Adipocyte (in vitro differentiated cells): ENCODE data around the gene MITF.

Experiments
- DNase-seq: peaks from one replicate; pipeline ENCODE4 v3.0.0-alpha.2; 2015; ENCODE audit warnings: low read depth
- H3K27me3 ChIP-seq: replicated peaks from 2 replicates; pipeline ENCODE4 v1.7.0; 2013; ENCODE audit warnings: mild to moderate bottlenecking, low read length, moderate library complexity; ENCODE audit not compliant: control insufficient read depth, insufficient read depth
- H3K36me3 ChIP-seq: 2 replicates; pipeline ENCODE4 v1.7.0; 2013; ENCODE audit warnings: low read length, mild to moderate bottlenecking, moderate library complexity; ENCODE audit not compliant: control insufficient read depth, insufficient read depth, severe bottlenecking
- H3K4me1 ChIP-seq: 2 replicates; pipeline ENCODE4 v1.7.0; 2013; ENCODE audit warnings: mild to moderate bottlenecking, low read length, moderate library complexity; ENCODE audit not compliant: control insufficient read depth, insufficient read depth
- H3K4me3 ChIP-seq: 2 replicates; pipeline ENCODE4 v1.7.0; 2013; ENCODE audit warnings: mild to moderate bottlenecking, low read length, moderate library complexity
- H3K9ac ChIP-seq: 2 replicates; pipeline ENCODE4 v1.7.0; 2013; ENCODE audit warnings: mild to moderate bottlenecking, low read length, moderate library complexity
- H3K9me3 ChIP-seq: 2 replicates; pipeline ENCODE4 v1.7.0; 2013; ENCODE audit warnings: mild to moderate bottlenecking, low read length, moderate library complexity; ENCODE audit not compliant: control insufficient read depth

Gene MITF

DNA sequence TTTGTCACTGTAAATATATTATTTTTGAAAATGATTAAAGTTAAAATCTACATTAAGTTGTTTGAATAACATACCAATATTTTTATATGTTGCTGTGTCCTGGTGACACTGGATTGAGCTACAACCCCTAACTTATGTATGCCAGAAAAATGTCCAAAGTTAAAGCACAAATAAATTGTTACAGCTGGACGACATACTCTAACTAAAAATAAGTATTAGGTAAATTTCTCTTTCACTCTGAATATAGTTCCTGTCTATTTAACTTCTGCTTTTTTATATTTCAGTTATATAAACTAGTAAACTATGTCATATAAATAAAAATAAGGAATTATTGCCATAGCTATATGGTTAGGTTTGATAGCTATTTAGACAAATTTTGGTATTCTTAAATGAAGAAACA lies 141.8 kb downstream of the MITF start:
- Histone ChIP-seq H3K9ac (no peak overlapping the region), H3K4me3 (no peak overlapping the region), H3K27me3 (no peaks in the 10 kb centered on the region), H3K36me3 (no peaks in the 10 kb centered on the region), H3K9me3 (no peaks in the 10 kb centered on the region), H3K4me1 (peaks cover 43% of the 10 kb centered on the region)
- DNase-seq: no peak

DNA sequence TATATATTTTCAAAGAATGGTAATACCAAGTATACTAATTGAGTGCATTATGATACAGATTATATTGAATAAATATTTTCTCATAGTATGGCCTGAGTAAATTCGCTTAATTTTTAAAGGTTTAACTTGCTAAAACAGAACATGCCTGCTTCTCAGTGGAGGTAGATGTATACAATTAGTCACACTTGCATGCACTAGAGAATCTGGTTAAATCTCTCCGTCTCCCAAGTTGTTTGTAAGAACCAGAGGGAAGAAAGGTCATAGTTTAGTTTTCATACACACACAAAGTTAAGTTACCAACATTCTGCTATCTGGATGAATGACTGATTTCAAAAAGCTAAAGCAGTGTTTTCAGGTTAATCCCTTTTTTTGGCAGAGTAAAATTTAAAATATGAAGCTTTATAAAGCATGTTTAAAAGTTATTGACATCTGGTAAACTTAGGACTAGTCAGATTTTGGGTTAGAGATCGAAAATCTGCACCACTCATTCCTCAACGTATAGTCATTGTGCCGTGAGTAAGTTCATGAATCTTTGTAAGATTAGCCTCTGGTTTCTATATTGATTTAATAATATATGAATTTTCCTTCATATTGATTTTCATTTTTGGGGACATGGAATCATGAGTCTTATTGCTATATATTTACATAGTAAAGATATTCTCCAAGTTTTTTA lies 142.6 kb downstream of the MITF start:
- DNase-seq: no peak
- Histone ChIP-seq H3K9ac (no peak overlapping the region), H3K4me3 (no peak overlapping the region), H3K4me1 (peaks cover 44% of the 10 kb centered on the region), H3K27me3 (no peaks in the 10 kb centered on the region), H3K36me3 (no peaks in the 10 kb centered on the region), H3K9me3 (no peaks in the 10 kb centered on the region)

DNA sequence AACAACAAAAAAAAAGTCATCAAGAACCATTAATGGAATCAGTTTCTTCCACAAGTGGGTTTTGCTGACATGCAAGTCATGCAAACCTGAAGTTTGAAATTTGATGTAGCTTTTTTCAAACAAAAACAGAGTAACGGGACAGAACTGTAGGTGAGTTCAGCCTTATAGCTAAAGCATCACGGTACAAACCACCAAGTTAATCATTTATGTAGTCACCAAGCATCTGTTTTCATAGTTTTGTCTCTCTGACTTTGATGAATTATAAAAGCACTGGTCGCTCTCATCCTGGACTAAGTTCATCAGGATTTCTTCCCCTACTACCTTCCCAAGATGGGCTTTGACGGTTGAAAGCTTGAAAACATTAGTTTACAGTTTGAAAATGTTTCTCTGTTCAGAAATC lies 143.3 kb downstream of the MITF start:
- DNase-seq: no peak
- H3K36me3 ChIP-seq: no peaks in the 10 kb centered on the region

GRCh38 chr3:69888040-69888942 lies 149.0 kb downstream of the MITF start:
- DNase-seq: peak; percentile 52
- H3K27me3 ChIP-seq: no peaks in the 10 kb centered on the region
- H3K9ac ChIP-seq: no peak overlapping the region
- H3K9me3 ChIP-seq: no peaks in the 10 kb centered on the region
- peak overlapping the region; percentile 24 for H3K4me3 ChIP-seq
- no peaks in the 10 kb centered on the region for H3K36me3 ChIP-seq
- peaks cover 53% of the 10 kb centered on the region for H3K4me1 ChIP-seq

More for the DNA sequence above, 143.3 kb downstream of the MITF start:
- Histone ChIP-seq H3K27me3 (no peaks in the 10 kb centered on the region), H3K4me3 (no peak overlapping the region), H3K9me3 (no peaks in the 10 kb centered on the region), H3K4me1 (peaks cover 43% of the 10 kb centered on the region), H3K9ac (no peak overlapping the region)

DNA sequence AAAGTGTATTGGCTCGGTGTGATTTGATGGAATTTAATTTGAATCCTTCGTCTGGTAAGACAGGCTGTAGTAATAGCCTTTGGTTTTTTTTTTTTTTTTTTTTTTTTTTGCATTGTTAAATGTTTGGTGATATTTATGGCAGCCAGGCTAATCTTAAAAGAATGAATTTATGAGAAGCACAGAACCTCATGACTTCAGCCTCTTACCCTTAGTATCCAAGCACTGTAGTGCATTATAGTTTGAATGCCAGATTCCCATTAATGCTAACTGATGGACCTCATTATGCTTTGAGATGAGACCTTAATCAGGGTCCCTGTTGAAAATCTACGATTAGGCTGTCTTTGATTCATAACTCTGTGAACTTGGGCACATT lies 149.7 kb downstream of the MITF start:
- Histone ChIP-seq H3K9ac (no peak overlapping the region), H3K9me3 (no peaks in the 10 kb centered on the region), H3K4me1 (peaks cover 47% of the 10 kb centered on the region), H3K27me3 (no peaks in the 10 kb centered on the region), H3K4me3 (no peak overlapping the region), H3K36me3 (no peaks in the 10 kb centered on the region)
- DNase-seq: no peak

DNA sequence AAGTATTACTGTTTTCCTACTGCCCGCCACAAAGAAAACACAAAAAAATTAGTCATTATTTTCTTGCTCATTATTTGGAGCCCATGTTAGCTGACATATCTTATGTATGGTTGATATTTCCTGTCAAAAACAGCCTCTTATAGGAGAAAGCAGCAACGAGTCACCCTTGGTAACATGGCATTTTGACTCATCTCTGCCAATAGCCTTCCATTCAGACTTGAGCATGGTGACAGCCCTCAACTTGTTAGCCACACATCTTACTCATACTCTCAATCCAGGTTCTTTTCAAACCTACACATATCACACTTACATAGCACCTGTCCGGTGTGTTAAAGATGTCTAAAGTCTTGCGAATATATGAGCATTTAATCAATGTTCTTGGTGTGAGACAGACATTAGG lies 150.8 kb downstream of the MITF start:
- no peak overlapping the region for H3K4me3 ChIP-seq
- peaks cover 37% of the 10 kb centered on the region for H3K4me1 ChIP-seq
- no peak overlapping the region for H3K9ac ChIP-seq
- H3K36me3 ChIP-seq: no peaks in the 10 kb centered on the region
- DNase-seq: no peak
- H3K27me3 ChIP-seq: no peaks in the 10 kb centered on the region
- no peaks in the 10 kb centered on the region for H3K9me3 ChIP-seq

- no peaks in the 10 kb centered on the region for H3K27me3 ChIP-seq
- no peak for DNase-seq
- H3K9ac ChIP-seq: no peak overlapping the region
- no peak overlapping the region for H3K4me3 ChIP-seq
- peaks cover 37% of the 10 kb centered on the region for H3K4me1 ChIP-seq
- no peaks in the 10 kb centered on the region for H3K9me3 ChIP-seq
- H3K36me3 ChIP-seq: no peaks in the 10 kb centered on the region
Observed at GRCh38 chr3:69890691-69891090, 151.4 kb downstream of the MITF start.

DNA sequence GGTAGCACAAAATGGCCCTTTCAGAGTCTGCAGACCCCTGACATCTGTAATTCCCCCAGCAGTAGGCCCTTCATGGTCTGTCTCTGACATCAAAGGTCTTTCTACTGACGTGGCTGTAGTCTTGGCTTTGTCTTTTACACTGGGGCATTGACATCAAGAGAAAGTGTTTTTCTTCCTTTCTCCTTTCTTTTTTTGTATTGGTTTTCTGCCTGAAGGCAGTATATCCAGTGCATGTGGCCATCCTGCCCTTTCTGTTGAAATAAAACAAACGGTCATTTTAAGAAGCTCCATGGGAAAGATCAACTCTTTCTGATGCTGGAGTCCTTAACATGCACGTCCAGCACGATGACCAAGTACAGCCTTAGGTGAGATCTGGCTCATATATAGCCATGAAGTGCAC lies 153.4 kb downstream of the MITF start:
- H3K4me3 ChIP-seq: no peak overlapping the region
- no peak for DNase-seq
- no peaks in the 10 kb centered on the region for H3K27me3 ChIP-seq
- H3K4me1 ChIP-seq: peaks cover 29% of the 10 kb centered on the region
- no peaks in the 10 kb centered on the region for H3K9me3 ChIP-seq
- no peaks in the 10 kb centered on the region for H3K36me3 ChIP-seq
- no peak overlapping the region for H3K9ac ChIP-seq

DNA sequence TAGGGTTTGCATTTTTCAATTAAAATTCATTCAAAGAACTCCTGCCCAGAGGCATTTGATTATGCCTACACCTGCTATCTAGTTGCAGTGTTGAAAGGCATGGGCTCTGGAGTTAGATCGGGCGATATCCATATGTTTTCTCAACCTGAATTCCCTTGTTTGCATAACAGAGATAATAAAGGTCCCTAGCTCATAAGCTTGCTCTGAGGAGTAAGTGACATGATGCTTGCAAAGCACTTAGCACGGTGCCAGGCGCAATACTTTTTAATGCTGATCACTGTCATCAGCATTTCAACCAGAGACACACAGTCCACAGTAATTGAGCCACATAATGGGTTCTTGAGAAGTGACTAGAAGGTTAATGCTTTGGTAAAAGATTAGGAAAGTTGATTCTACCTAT lies 154.0 kb downstream of the MITF start:
- Histone ChIP-seq H3K9ac (no peak overlapping the region), H3K4me1 (peaks cover 24% of the 10 kb centered on the region), H3K9me3 (no peaks in the 10 kb centered on the region), H3K27me3 (no peaks in the 10 kb centered on the region), H3K36me3 (no peaks in the 10 kb centered on the region), H3K4me3 (no peak overlapping the region)
- DNase-seq: no peak

- Histone ChIP-seq H3K36me3 (no peaks in the 10 kb centered on the region), H3K4me3 (no peak overlapping the region), H3K27me3 (no peaks in the 10 kb centered on the region), H3K9ac (no peak overlapping the region), H3K9me3 (no peaks in the 10 kb centered on the region), H3K4me1 (peaks cover 3% of the 10 kb centered on the region)
- no peak for DNase-seq
Observed at GRCh38 chr3:69896095-69896494, 156.8 kb downstream of the MITF start.

DNA sequence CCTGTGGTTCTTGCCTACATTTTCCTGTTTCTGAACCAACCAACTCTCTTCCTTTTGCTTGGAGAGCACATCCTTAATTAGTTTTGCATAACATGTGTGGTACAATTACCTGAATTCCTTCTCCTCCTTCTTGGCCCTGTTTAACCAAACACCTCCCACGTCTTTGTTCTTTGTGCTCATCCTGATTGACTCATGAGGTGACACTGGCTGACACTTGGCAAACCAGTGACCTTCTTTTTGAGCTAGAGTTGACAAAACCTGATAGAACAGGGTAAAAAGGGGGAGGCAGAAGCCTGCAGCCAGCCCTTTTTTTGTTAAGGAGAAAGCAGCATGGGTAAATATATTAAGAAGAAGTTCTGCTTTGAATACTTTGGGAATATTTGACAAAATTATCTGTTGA lies 161.1 kb downstream of the MITF start:
- no peaks in the 10 kb centered on the region for H3K9me3 ChIP-seq
- H3K4me1 ChIP-seq: peaks cover 4% of the 10 kb centered on the region
- H3K9ac ChIP-seq: no peak overlapping the region
- H3K4me3 ChIP-seq: no peak overlapping the region
- DNase-seq: no peak
- no peaks in the 10 kb centered on the region for H3K27me3 ChIP-seq
- H3K36me3 ChIP-seq: no peaks in the 10 kb centered on the region
